HG03025 (cell line): ENCODE measurements around the gene SFMBT2.

Source experiments
- ATAC-seq: cut with Tn5 transposase; IDR thresholded peaks from one replicate; pipeline ENCODE4 v1.9.1; 2021; ENCODE audit warnings: mild to moderate bottlenecking, moderate library complexity; ENCODE audit not compliant: unreplicated experiment, low FRiP score

SFMBT2 gene

GRCh38 chr10:7410862-7411670, at the start of gene SFMBT2:
Gene SFMBT2, minus strand, starts transcription at chr10:7411034. Its CDS starts 29,136 bp downstream, at chr10:7381898.
- ATAC-seq = peak; percentile 31

- no peak for ATAC-seq
Observed at GRCh38 chr10:7460006-7460405, 49.2 kb upstream of the SFMBT2 start.

- ATAC-seq = no peak
Observed at GRCh38 chr10:7458556-7458955, 47.7 kb upstream of the SFMBT2 start.

- peak; percentile 88 for ATAC-seq
Observed at GRCh38 chr10:7457478-7458316, 46.9 kb upstream of the SFMBT2 start.

GRCh38 chr10:7449063-7449695, 38.3 kb upstream of the SFMBT2 start:
- ATAC-seq = no peak

- ATAC-seq = peak; percentile 70
Observed at GRCh38 chr10:7445474-7446185, 34.8 kb upstream of the SFMBT2 start.

GRCh38 chr10:7444551-7445121, 33.8 kb upstream of the SFMBT2 start:
- no peak for ATAC-seq

GRCh38 chr10:7443036-7443435, 32.2 kb upstream of the SFMBT2 start:
- no peak for ATAC-seq

GRCh38 chr10:7441403-7442147, 30.7 kb upstream of the SFMBT2 start:
- no peak for ATAC-seq

GRCh38 chr10:7439696-7440095, 28.9 kb upstream of the SFMBT2 start:
- ATAC-seq = no peak

GRCh38 chr10:7438196-7438986, 27.6 kb upstream of the SFMBT2 start:
- no peak for ATAC-seq

- ATAC-seq = no peak
Observed at GRCh38 chr10:7436490-7437100, 25.8 kb upstream of the SFMBT2 start.

GRCh38 chr10:7435674-7436073, 24.8 kb upstream of the SFMBT2 start:
- ATAC-seq = peak; percentile 56

GRCh38 chr10:7434378-7434777, 23.5 kb upstream of the SFMBT2 start:
- no peak for ATAC-seq

- no peak for ATAC-seq
Observed at GRCh38 chr10:7433861-7434260, 23.0 kb upstream of the SFMBT2 start.

GRCh38 chr10:7432884-7433726, 22.3 kb upstream of the SFMBT2 start:
- ATAC-seq = no peak

GRCh38 chr10:7428673-7429350, 18.0 kb upstream of the SFMBT2 start:
- no peak for ATAC-seq
